Measurements from ENCODE around the gene TMEM238L. TPM values are rescaled to one million over a fixed set of nuclear protein-coding genes. Genes with fewer than 3 reads are reported as not detected.

Gene TMEM238L
- total RNA-seq, 1 donor from 2014 or later, result not detected

DNA sequence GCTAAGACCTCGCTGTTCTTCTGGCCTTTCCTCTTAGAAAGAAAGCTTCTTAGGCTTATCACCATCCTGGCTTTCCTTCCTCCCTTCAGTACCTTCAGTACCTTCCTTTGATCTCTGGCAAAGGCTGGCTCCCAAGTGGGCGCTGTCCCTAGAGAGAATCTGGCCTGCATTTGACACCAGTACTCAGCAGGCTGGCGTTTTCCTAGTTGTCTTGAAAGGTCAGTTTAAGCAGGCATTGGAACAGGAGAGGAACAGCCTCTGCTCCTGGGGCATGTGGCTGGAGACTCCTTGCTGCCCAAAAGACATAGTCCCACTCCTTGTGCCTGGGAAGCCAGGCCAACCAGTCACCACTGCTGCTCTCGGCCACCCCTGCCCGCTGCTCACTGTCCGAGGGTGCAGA lies 34.1 kb downstream of the TMEM238L start:
- TF ChIP-seq, protein P1, sequence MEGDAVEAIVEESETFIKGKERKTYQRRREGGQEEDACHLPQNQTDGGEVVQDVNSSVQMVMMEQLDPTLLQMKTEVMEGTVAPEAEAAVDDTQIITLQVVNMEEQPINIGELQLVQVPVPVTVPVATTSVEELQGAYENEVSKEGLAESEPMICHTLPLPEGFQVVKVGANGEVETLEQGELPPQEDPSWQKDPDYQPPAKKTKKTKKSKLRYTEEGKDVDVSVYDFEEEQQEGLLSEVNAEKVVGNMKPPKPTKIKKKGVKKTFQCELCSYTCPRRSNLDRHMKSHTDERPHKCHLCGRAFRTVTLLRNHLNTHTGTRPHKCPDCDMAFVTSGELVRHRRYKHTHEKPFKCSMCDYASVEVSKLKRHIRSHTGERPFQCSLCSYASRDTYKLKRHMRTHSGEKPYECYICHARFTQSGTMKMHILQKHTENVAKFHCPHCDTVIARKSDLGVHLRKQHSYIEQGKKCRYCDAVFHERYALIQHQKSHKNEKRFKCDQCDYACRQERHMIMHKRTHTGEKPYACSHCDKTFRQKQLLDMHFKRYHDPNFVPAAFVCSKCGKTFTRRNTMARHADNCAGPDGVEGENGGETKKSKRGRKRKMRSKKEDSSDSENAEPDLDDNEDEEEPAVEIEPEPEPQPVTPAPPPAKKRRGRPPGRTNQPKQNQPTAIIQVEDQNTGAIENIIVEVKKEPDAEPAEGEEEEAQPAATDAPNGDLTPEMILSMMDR (IDR thresholded peaks at IDR 0.05), result no peak
- no peak overlapping the region for H3K4me3 Mint-ChIP-seq (ENCODE audit: unreplicated experiment)
- peak; percentile 34 for DNase-seq (ENCODE audit: low spot score)
- H3K27ac Mint-ChIP-seq (ENCODE audit: unreplicated experiment), result no peak overlapping the region
- no peaks in the 10 kb centered on the region for H3K27me3 Mint-ChIP-seq (ENCODE audit: low read depth)
- no peaks in the 10 kb centered on the region for H3K4me1 Mint-ChIP-seq (ENCODE audit: low read depth)
- peaks cover 13% of the 10 kb centered on the region for H3K9me3 Mint-ChIP-seq (ENCODE audit: low read depth)
- H3K36me3 Mint-ChIP-seq (ENCODE audit: low read depth), result peaks cover 6% of the 10 kb centered on the region

DNA sequence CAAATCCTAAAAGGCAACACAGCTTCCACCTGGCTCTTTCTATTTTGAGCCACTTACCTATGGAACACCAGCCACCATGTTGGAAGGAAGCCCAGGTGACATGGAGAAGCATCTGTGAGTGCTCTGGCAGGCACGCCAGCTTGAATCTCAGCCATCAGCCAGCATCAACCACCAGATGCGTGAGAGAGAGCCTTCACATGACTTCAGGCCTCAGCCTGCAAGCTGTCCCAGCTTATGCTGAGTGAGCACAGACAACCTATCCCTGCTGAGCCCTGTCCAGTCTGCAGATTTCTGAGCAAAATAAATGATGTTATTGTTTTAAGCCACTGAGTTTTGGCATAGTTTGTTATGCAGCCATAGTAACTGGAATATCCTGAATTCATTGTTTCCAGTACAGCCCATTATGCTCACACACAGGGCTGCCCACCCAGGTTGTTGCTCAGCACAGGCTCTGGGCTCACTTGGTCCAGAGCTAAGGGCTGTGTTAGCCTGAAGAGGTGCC lies 35.1 kb downstream of the TMEM238L start:
- Mint-ChIP-seq H3K27me3 (ENCODE audit: low read depth) (no peaks in the 10 kb centered on the region), H3K36me3 (ENCODE audit: low read depth) (peaks cover 4% of the 10 kb centered on the region), H3K4me1 (ENCODE audit: low read depth) (no peaks in the 10 kb centered on the region), H3K27ac (ENCODE audit: unreplicated experiment) (no peak overlapping the region), H3K9me3 (ENCODE audit: low read depth) (peaks cover 13% of the 10 kb centered on the region), H3K4me3 (ENCODE audit: unreplicated experiment) (no peak overlapping the region)
- DNase-seq (ENCODE audit: low spot score), result no peak
- TF ChIP-seq, protein P1 (IDR thresholded peaks at IDR 0.05), result no peak

DNA sequence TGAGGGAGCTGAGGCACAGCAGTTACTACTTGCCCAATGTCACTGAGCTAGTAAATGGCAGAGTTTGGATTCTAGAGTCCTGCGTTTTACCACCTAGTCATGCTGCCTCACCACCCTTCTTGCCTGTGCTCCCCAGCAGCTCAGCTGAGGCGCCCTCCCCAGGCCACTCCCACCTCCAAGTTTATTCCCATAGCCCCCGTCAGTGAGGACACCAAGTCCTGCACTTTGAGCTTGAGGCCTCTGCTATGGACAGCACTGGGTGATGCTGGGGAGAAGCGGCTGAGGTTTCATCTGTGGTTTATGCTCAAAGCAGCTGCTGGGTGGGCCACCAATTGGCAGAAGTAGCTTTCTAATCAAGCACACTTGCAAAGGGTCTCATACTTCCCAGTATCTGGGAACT lies 36.7 kb downstream of the TMEM238L start:
- no peaks in the 10 kb centered on the region for H3K27me3 Mint-ChIP-seq (ENCODE audit: low read depth)
- peaks cover 9% of the 10 kb centered on the region for H3K9me3 Mint-ChIP-seq (ENCODE audit: low read depth)
- TF ChIP-seq, protein P1 (IDR thresholded peaks at IDR 0.05), result no peak
- H3K4me3 Mint-ChIP-seq (ENCODE audit: unreplicated experiment), result no peak overlapping the region
- peaks cover 3% of the 10 kb centered on the region for H3K36me3 Mint-ChIP-seq (ENCODE audit: low read depth)
- DNase-seq (ENCODE audit: low spot score), result no peak
- no peak overlapping the region for H3K27ac Mint-ChIP-seq (ENCODE audit: unreplicated experiment)
- H3K4me1 Mint-ChIP-seq (ENCODE audit: low read depth), result no peaks in the 10 kb centered on the region

DNA sequence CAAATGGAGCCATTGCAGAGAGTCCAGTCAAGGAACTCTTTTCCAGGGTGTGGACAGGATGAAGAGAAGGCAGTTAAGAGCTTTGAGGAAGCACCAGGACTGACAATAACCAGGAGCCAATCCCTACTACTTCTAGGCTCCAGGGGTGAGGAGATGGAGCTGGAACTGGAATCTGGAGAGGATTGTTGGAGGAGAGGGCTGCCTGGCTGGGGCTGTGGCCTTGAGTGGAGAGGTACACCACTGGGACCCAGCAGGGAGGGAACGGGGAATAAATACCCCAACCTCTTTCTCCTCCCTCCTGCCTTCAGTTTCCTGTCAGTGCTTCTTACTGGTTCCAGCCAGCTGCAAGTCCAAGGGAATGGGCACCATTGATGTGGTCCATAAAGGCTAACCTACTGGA lies 41.9 kb downstream of the TMEM238L start:
- no peak for DNase-seq (ENCODE audit: low spot score)
- TF ChIP-seq, protein P1 (IDR thresholded peaks at IDR 0.05), result no peak
- Mint-ChIP-seq H3K4me3 (ENCODE audit: unreplicated experiment) (no peak overlapping the region), H3K27ac (ENCODE audit: unreplicated experiment) (no peak overlapping the region), H3K36me3 (ENCODE audit: low read depth) (peaks cover 3% of the 10 kb centered on the region), H3K27me3 (ENCODE audit: low read depth) (no peaks in the 10 kb centered on the region), H3K9me3 (ENCODE audit: low read depth) (peaks cover 8% of the 10 kb centered on the region), H3K4me1 (ENCODE audit: low read depth) (no peaks in the 10 kb centered on the region)

DNA sequence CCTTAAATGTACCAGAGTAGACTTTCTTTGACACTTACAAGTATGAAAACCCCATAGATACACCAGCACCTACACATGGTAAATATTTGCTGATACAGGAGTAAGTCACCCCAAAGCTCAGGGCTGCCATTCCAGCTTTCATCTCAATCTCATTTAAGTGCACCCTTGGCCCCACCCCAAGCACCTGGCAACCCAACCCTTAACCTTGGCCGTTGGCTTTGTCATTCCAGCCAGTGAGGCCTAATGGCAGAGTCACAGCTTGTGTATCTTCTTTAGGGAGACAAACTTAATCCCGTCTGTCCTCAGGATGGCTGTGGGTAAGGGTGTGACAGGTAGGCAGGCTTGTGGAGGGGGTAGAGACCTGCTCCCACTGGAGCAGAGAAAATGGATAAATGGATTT lies 42.6 kb downstream of the TMEM238L start:
- Mint-ChIP-seq H3K27ac (ENCODE audit: unreplicated experiment) (no peak overlapping the region), H3K4me1 (ENCODE audit: low read depth) (no peaks in the 10 kb centered on the region), H3K27me3 (ENCODE audit: low read depth) (no peaks in the 10 kb centered on the region), H3K9me3 (ENCODE audit: low read depth) (peaks cover 3% of the 10 kb centered on the region), H3K36me3 (ENCODE audit: low read depth) (no peaks in the 10 kb centered on the region), H3K4me3 (ENCODE audit: unreplicated experiment) (no peak overlapping the region)
- TF ChIP-seq, protein P1 (IDR thresholded peaks at IDR 0.05), result no peak
- no peak for DNase-seq (ENCODE audit: low spot score)
